Esophagus muscularis mucosa (tissue), 4 donors: ENCODE data around the gene SMIM35. TPM values are rescaled to one million over a fixed set of nuclear protein-coding genes. Genes with fewer than 3 reads are reported as not detected.

Experiments
- DNase-seq: peaks from one replicate; pipeline ENCODE4 v3.0.0-alpha.2; 2017; ENCODE audit errors: extremely low spot score
- H3K27ac ChIP-seq, 4 donors: fragments of 200-600 bp; sonication (generic); replicated peaks in 1 of 4; 1 replicate in 3 of 4; 2 replicates in 1 of 4; pipeline ENCODE4 v1.5.1; 2016 to 2019; ENCODE audit warnings: mild to moderate bottlenecking in 1 of 4
- H3K27me3 ChIP-seq, 4 donors: fragments of 200-600 bp; sonication (generic); one replicate each; pipeline versions ENCODE4 v1.5.1 to v1.6.0; 2016 to 2019
- H3K36me3 ChIP-seq, 4 donors: fragments of 200-600 bp; sonication (generic); one replicate each; pipeline ENCODE4 v1.5.1; 2016 to 2019
- H3K4me1 ChIP-seq, 4 donors: fragments of 200-600 bp; sonication (generic); one replicate each; pipeline ENCODE4 v1.5.1; 2016 to 2019
- H3K4me3 ChIP-seq, 4 donors: fragments of 200-600 bp; sonication (generic); 1 replicate in 2 of 4; 2 replicates in 2 of 4; pipeline ENCODE4 v1.5.1; 2016 to 2019; ENCODE audit warnings: mild to moderate bottlenecking in 4 of 4, moderate library complexity in 1 of 4
- H3K9me3 ChIP-seq, 4 donors: fragments of 200-600 bp; sonication (generic); 1 replicate in 3 of 4; 2 replicates in 1 of 4; pipeline ENCODE4 v1.5.1; 2016 to 2019
- CTCF ChIP-seq, 3 experiments: fragments of 200-600 bp in 2 of 3; fragments of 450-650 bp in 1 of 3; sonication (generic) in 2 of 3; IDR thresholded peaks; one replicate each; pipeline ENCODE4 v1.5.1; 2017 to 2019; ENCODE audit warnings: antibody characterized with exemption in 3 of 3, mild to moderate bottlenecking in 2 of 3, moderate library complexity in 1 of 3
- EP300 ChIP-seq: sonication (generic); formaldehyde crosslinking; IDR thresholded peaks from one replicate; pipeline ENCODE4 v1.6.1; 2017; ENCODE audit warnings: antibody characterized with exemption
- POLR2A ChIP-seq: fragments of 450-650 bp; IDR thresholded peaks from one replicate; pipeline ENCODE4 v1.6.1; 2017; ENCODE audit warnings: antibody characterized with exemption, moderate library complexity, mild to moderate bottlenecking, low read depth
- POLR2AphosphoS5 ChIP-seq, 2 donors: sonication (generic); formaldehyde crosslinking; IDR thresholded peaks; one replicate each; pipeline ENCODE4 v1.6.1; 2017; ENCODE audit warnings: antibody characterized with exemption in 2 of 2
- WGBS: methylation state at CpG from one replicate; pipeline ENCODE4 v1.1.5; 2018; 5-methylcytosine and 5-hydroxymethylcytosine counted together
- intact Hi-C: fragments of 100-400 bp; cut with DNase I; formaldehyde crosslinking; loops from one replicate; pipeline ENCODE4 v1.15.1; 2023
- total RNA-seq, 4 donors: library from RNA; depleted of rRNA; stranded (reverse); fragments of >200 nt; gene quantifications; one replicate each; pipeline versions ENCODE4 v1.1.0 to v1.2.1, GENCODE V29; 2016

The SMIM35 gene
- total RNA-seq, 4 donors from 2014 or later: not detected

DNA sequence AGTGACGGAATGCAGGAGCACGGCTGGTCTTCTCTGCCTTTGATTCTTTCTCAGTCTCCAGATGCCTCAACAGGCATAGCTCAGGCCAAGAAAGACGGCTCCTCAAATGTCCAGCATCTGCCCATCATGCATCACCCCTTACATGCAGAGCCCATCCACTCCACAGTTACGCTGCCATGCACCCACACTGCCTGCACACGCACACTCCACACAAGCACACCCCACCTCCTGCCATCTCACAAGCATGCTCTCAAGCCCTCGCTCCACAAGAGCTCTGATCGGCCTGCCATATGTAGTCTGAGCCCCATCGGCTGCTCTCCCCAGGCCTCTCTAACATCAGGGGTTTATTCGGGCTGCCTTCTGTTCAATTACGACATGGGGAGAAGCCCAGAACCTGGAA, 47.1 kb upstream of the SMIM35 start:
- no peak overlapping the region for H3K4me3 ChIP-seq
- no peaks in the 10 kb centered on the region for H3K9me3 ChIP-seq
- WGBS: 84% methylated on average over 10 of the region's 10 CpGs
- TF ChIP-seq EP300 (no peak), POLR2A (no peak), CTCF (IDR thresholded peaks at IDR 0.05) (no peak), POLR2AphosphoS5 (IDR thresholded peaks at IDR 0.05) (no peak)
- DNase-seq: no peak
- no peak overlapping the region for H3K27ac ChIP-seq
- H3K27me3 ChIP-seq: peaks cover 0 to 39% (median 2%) of the 10 kb centered on the region in 4 donors
- intact Hi-C loops: no loop called here
- H3K4me1 ChIP-seq: peaks cover 0 to 4% (median 0%) of the 10 kb centered on the region in 4 donors
- peaks cover 0 to 6% (median 0%) of the 10 kb centered on the region in 4 donors for H3K36me3 ChIP-seq

GRCh38 chr11:118132385-118133151, 45.8 kb upstream of the SMIM35 start:
- WGBS: 80% methylated on average over 15 of the region's 15 CpGs
- H3K27me3 ChIP-seq: peaks cover 0 to 37% (median 2%) of the 10 kb centered on the region in 4 donors
- intact Hi-C loops: no loop called here
- peaks cover 0 to 6% (median 0%) of the 10 kb centered on the region in 4 donors for H3K36me3 ChIP-seq
- no peaks in the 10 kb centered on the region for H3K9me3 ChIP-seq
- no peak for DNase-seq
- TF ChIP-seq POLR2A: no peak
- no peak for TF ChIP-seq POLR2AphosphoS5 (IDR thresholded peaks at IDR 0.05)
- TF ChIP-seq EP300: no peak
- no peak for TF ChIP-seq CTCF (IDR thresholded peaks at IDR 0.05)
- no peak overlapping the region for H3K27ac ChIP-seq
- peaks cover 0 to 8% (median 0%) of the 10 kb centered on the region in 4 donors for H3K4me1 ChIP-seq
- H3K4me3 ChIP-seq: no peak overlapping the region

- no peak overlapping the region for H3K27ac ChIP-seq
- no peak overlapping the region for H3K4me3 ChIP-seq
- WGBS: 60% methylated on average over 6 of the region's 6 CpGs
- TF ChIP-seq POLR2A: no peak
- no peak for TF ChIP-seq EP300
- no peak for TF ChIP-seq POLR2AphosphoS5 (IDR thresholded peaks at IDR 0.05)
- H3K27me3 ChIP-seq: peaks cover 0 to 12% (median 2%) of the 10 kb centered on the region in 4 donors
- no peaks in the 10 kb centered on the region for H3K9me3 ChIP-seq
- H3K36me3 ChIP-seq: no peaks in the 10 kb centered on the region
- H3K4me1 ChIP-seq: peaks cover 0 to 8% (median 0%) of the 10 kb centered on the region in 4 donors
- DNase-seq: no peak
- intact Hi-C loops: no loop called here
These were observed 42.9 kb upstream of the SMIM35 start for GRCh38 chr11:118129471-118130172.

GRCh38 chr11:118128721-118129470, 42.1 kb upstream of the SMIM35 start:
- intact Hi-C loops: no loop called here
- no peak for DNase-seq
- Histone ChIP-seq H3K27me3 (peaks cover 0 to 6% (median 2%) of the 10 kb centered on the region in 4 donors), H3K4me3 (no peak overlapping the region), H3K9me3 (no peaks in the 10 kb centered on the region), H3K36me3 (no peaks in the 10 kb centered on the region), H3K27ac (no peak overlapping the region), H3K4me1 (peaks cover 0 to 8% (median 0%) of the 10 kb centered on the region in 4 donors)
- TF ChIP-seq CTCF (IDR thresholded peaks at IDR 0.05) (no peak), EP300 (no peak), POLR2AphosphoS5 (IDR thresholded peaks at IDR 0.05) (no peak), POLR2A (no peak)
- 48% methylated on average over 11 of the region's 11 CpGs for WGBS
